Measurements from ENCODE around the gene ANKRD13C.
"Not testable (repeated sequence)": the region's sequence is repeated elsewhere in the genome, so short reads cannot be mapped to it uniquely, and the experiment has no call there.

The ANKRD13C gene

DNA sequence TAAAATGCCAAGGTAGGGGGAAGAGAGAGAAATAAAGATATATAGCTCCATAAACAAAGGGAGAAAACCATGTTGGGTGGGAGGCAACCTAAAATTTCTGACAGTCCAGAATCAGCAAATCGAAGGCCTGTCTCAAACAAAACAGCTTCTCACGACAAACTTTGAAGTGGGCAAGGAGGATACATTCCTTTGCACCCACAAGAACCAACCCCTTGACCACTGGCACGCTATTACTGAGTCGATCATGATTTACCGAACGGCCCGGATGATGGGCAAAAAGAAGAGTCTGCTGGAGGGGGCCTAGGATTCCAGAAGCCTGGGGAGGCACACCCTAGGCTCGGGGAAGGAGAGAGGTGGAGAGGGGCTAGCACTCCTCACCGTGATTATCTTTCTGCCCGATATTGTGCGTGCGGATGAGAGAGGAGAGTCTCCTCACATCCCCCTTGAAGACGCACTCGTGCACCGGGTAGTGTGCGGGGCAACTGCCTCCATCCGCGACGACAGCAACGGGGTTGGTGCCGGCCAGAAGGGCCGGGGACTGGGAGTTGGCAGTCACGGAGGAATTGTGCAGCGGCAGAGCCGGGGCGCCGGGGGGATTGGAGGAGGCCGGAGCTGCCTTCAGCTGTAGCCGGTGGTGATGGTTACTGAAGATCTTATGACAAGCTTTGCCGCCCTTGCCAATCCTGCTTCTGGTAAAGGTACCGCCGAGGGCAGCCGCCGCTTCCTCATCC is 756 bp downstream of the ANKRD13C start:
- Histone ChIP-seq H3K27ac (peak overlapping the region; percentile 95), H3K4me3 (ENCODE audit: low read depth, low read length) (peak overlapping the region; percentile 94), H3K36me3 (replicated peaks) (no peaks in the 10 kb centered on the region), H3K27me3 (replicated peaks) (no peaks in the 10 kb centered on the region)
- DNase-seq, result peak; percentile 74
- TF ChIP-seq CTCF (IDR thresholded peaks at IDR 0.05; ENCODE audit: low read depth, low read length, missing control alignments), result no peak
- in situ Hi-C loops (cut with HindIII; ENCODE audit: low pct_ligation_motif_present, low sequenced_read_pairs), result no loop called here

DNA sequence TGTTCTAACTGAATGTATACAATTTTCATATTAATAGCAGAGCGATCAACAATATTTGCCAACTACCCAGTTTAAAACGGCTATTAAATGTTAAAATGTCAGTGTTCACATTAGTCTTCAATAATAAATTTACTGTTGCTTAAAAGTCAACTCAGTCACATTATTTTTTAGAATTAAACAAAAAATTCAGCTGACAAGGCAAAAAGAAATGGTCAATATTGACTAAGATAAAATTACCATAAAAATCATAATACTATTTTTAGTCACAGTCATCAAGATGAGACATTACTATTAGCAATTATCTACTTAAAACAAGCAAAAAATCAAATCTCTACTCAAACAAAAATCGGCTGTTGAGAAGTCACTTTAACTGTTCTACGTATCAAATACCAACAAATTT is 1.5 kb downstream of the ANKRD13C start:
- no peak for DNase-seq
- no peak for TF ChIP-seq CTCF (IDR thresholded peaks at IDR 0.05; ENCODE audit: low read depth, low read length, missing control alignments)
- in situ Hi-C loops (cut with HindIII; ENCODE audit: low pct_ligation_motif_present, low sequenced_read_pairs), result no loop called here
- no peaks in the 10 kb centered on the region for H3K27me3 ChIP-seq (replicated peaks)
- peak overlapping the region; percentile 94 for H3K4me3 ChIP-seq (ENCODE audit: low read depth, low read length)
- H3K27ac ChIP-seq, result peak overlapping the region; percentile 95
- H3K36me3 ChIP-seq (replicated peaks), result no peaks in the 10 kb centered on the region

DNA sequence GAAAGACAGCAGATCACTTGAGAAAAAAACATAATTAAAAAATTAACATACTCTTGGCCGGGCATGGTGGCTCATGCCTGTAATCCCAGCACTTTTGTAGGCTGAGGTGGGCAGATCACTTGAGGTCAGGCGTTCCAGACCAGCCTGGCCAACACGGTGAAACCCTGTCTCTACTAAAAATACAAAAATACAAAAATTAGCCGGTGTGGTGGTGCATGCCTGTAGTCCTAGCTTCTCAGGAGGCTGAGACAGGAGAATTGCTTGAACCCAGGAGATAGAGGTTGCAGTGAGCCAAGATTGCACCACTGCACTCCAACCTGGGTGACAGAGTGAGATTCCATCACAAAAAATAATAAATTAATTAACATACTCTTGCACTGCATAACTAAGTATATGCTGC is 4.7 kb downstream of the ANKRD13C start:
- DNase-seq; in situ Hi-C loops (cut with HindIII; ENCODE audit: low pct_ligation_motif_present, low sequenced_read_pairs); H3K27ac ChIP-seq; H3K4me3 ChIP-seq (ENCODE audit: low read depth, low read length); H3K27me3 ChIP-seq (replicated peaks); H3K36me3 ChIP-seq (replicated peaks): not testable (repeated sequence)

GRCh38 chr1:70348399-70349165 is 5.9 kb downstream of the ANKRD13C start:
- Histone ChIP-seq H3K4me3 (ENCODE audit: low read depth, low read length) (no peak overlapping the region), H3K36me3 (replicated peaks) (no peaks in the 10 kb centered on the region), H3K27me3 (replicated peaks) (no peaks in the 10 kb centered on the region), H3K27ac (no peak overlapping the region)
- no peak for TF ChIP-seq CTCF (IDR thresholded peaks at IDR 0.05; ENCODE audit: low read depth, low read length, missing control alignments)
- DNase-seq, result no peak
- in situ Hi-C loops (cut with HindIII; ENCODE audit: low pct_ligation_motif_present, low sequenced_read_pairs), result no loop called here

DNA sequence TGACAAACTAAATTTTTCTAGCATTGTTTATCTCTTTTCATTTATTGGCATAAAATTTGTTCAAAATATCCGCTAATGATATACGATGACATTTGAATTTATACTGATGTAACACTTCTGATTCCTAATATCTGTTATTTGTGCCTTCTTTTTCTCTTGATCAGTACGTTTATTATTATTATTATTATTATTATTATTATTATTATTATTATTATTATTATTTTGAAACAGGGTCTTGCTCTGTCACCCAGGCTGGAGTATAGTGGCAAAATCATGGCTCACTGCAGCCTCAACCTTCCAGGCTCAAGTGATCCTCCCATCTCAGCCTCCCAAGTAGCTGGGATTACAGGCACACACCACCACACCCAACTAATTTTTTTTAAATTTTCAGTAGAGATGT is 14.9 kb downstream of the ANKRD13C start:
- in situ Hi-C loops (cut with HindIII; ENCODE audit: low pct_ligation_motif_present, low sequenced_read_pairs); H3K4me3 ChIP-seq (ENCODE audit: low read depth, low read length); H3K27ac ChIP-seq: not testable (repeated sequence)

GRCh38 chr1:70336050-70336449 is 18.5 kb downstream of the ANKRD13C start:
- Histone ChIP-seq H3K4me3 (ENCODE audit: low read depth, low read length) (no peak overlapping the region), H3K27me3 (replicated peaks) (no peaks in the 10 kb centered on the region), H3K36me3 (replicated peaks) (no peaks in the 10 kb centered on the region), H3K27ac (no peak overlapping the region)
- in situ Hi-C loops (cut with HindIII; ENCODE audit: low pct_ligation_motif_present, low sequenced_read_pairs), result no loop called here
- DNase-seq, result no peak
- TF ChIP-seq CTCF (IDR thresholded peaks at IDR 0.05; ENCODE audit: low read depth, low read length, missing control alignments), result no peak

More for the DNA sequence above, 14.9 kb downstream of the ANKRD13C start:
- H3K36me3 ChIP-seq (replicated peaks); H3K27me3 ChIP-seq (replicated peaks); DNase-seq: not testable (repeated sequence)

Data from brain microvascular endothelial cell (primary cell).